GM23338 (cell line): ENCODE results near the gene ZBTB25. TPM values are rescaled to one million over a fixed set of nuclear protein-coding genes. Genes with fewer than 3 reads are reported as not detected.

Experiments
- EZH2phosphoT487 ChIP-seq: fragments of 200-600 bp; sonication (generic); IDR thresholded peaks from one replicate; pipeline ENCODE4 v1.8.1; 2018; ENCODE audit warnings: antibody characterized with exemption; ENCODE audit not compliant: unreplicated experiment
- JUNB ChIP-seq: IDR thresholded peaks from one replicate; pipeline ENCODE4 v1.6.1; 2016; ENCODE audit warnings: antibody characterized with exemption; ENCODE audit not compliant: unreplicated experiment
- NANOG ChIP-seq: IDR thresholded peaks from 2 replicates; pipeline ENCODE4 v1.6.1; 2016; ENCODE audit warnings: antibody characterized with exemption, borderline replicate concordance
- POLR2AphosphoS5 ChIP-seq: IDR thresholded peaks from 2 replicates; pipeline ENCODE4 v1.6.1; 2016; ENCODE audit warnings: antibody characterized with exemption, low read depth
- STAT1 ChIP-seq: IDR thresholded peaks from one replicate; pipeline ENCODE4 v1.6.1; 2016; ENCODE audit warnings: antibody characterized with exemption; ENCODE audit not compliant: unreplicated experiment
- ZNF114 ChIP-seq: fragments of 250-450 bp; sonication (Bioruptor Pico); IDR thresholded peaks from 2 replicates; pipeline ENCODE4 v1.5.0; 2020; ENCODE audit warnings: mild to moderate bottlenecking, moderate library complexity
- polyA plus RNA-seq: library from polyadenylated mRNA; unstranded; fragments of >200 nt; fragmentation: Nextera tagmentation; extraction: Ambion mirVana; gene quantifications from 2 replicates; pipeline ENCODE4 v1.2.1, GENCODE V29; 2016
- total RNA-seq: library from RNA; depleted of rRNA; stranded (reverse); fragments of >200 nt; shearing (Covaris generic); gene quantifications from 2 replicates; pipeline ENCODE4 v1.2.3, GENCODE V29; 2014
- TF ChIP-seq, protein P1 (sequence below): fragments of 250-450 bp; sonication (Bioruptor Pico); IDR thresholded peaks from 2 replicates; pipeline ENCODE4 v1.5.0; 2020; ENCODE audit warnings: mild to moderate bottlenecking, moderate library complexity
- TF ChIP-seq, protein P2 (sequence below): IDR thresholded peaks from one replicate; pipeline ENCODE4 v1.6.1; 2018; ENCODE audit warnings: antibody characterized with exemption; ENCODE audit not compliant: unreplicated experiment

The ZBTB25 gene
- total and polyA plus RNA-seq, 2 experiments from 2014 or later, result 5.8 to 8.0 TPM

DNA sequence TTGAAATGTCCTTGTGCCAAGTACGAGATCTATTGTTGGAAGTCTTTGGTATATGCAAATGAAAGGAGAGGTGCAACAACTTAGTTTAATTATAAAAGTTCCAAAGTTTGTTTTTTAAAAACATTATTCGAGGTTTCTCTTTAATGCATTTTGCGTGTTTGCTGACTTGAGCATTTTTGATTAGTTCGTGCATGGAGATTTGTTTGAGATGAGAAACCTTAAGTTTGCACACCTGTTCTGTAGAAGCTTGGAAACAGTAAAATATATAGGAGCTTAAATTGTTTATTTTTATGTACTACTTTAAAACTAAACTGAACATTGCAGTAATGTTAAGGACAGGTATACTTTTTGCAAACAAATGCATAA, 39.2 kb upstream of the ZBTB25 start (continued):
- TF ChIP-seq, protein P1, sequence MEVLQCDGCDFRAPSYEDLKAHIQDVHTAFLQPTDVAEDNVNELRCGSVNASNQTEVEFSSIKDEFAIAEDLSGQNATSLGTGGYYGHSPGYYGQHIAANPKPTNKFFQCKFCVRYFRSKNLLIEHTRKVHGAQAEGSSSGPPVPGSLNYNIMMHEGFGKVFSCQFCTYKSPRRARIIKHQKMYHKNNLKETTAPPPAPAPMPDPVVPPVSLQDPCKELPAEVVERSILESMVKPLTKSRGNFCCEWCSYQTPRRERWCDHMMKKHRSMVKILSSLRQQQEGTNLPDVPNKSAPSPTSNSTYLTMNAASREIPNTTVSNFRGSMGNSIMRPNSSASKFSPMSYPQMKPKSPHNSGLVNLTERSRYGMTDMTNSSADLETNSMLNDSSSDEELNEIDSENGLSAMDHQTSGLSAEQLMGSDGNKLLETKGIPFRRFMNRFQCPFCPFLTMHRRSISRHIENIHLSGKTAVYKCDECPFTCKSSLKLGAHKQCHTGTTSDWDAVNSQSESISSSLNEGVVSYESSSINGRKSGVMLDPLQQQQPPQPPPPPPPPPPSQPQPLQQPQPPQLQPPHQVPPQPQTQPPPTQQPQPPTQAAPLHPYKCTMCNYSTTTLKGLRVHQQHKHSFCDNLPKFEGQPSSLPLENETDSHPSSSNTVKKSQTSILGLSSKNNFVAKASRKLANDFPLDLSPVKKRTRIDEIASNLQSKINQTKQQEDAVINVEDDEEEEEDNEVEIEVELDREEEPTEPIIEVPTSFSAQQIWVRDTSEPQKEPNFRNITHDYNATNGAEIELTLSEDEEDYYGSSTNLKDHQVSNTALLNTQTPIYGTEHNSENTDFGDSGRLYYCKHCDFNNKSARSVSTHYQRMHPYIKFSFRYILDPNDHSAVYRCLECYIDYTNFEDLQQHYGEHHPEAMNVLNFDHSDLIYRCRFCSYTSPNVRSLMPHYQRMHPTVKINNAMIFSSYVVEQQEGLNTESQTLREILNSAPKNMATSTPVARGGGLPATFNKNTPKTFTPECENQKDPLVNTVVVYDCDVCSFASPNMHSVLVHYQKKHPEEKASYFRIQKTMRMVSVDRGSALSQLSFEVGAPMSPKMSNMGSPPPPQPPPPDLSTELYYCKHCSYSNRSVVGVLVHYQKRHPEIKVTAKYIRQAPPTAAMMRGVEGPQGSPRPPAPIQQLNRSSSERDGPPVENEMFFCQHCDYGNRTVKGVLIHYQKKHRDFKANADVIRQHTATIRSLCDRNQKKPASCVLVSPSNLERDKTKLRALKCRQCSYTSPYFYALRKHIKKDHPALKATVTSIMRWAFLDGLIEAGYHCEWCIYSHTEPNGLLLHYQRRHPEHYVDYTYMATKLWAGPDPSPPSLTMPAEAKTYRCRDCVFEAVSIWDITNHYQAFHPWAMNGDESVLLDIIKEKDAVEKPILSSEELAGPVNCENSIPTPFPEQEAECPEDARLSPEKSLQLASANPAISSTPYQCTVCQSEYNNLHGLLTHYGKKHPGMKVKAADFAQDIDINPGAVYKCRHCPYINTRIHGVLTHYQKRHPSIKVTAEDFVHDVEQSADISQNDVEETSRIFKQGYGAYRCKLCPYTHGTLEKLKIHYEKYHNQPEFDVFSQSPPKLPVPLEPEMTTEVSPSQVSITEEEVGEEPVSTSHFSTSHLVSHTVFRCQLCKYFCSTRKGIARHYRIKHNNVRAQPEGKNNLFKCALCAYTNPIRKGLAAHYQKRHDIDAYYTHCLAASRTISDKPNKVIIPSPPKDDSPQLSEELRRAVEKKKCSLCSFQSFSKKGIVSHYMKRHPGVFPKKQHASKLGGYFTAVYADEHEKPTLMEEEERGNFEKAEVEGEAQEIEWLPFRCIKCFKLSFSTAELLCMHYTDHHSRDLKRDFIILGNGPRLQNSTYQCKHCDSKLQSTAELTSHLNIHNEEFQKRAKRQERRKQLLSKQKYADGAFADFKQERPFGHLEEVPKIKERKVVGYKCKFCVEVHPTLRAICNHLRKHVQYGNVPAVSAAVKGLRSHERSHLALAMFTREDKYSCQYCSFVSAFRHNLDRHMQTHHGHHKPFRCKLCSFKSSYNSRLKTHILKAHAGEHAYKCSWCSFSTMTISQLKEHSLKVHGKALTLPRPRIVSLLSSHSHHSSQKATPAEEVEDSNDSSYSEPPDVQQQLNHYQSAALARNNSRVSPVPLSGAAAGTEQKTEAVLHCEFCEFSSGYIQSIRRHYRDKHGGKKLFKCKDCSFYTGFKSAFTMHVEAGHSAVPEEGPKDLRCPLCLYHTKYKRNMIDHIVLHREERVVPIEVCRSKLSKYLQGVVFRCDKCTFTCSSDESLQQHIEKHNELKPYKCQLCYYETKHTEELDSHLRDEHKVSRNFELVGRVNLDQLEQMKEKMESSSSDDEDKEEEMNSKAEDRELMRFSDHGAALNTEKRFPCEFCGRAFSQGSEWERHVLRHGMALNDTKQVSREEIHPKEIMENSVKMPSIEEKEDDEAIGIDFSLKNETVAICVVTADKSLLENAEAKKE (CRISPR knock-in tag), result no peak
- TF ChIP-seq STAT1, result no peak
- no peak for TF ChIP-seq NANOG
- TF ChIP-seq ZNF114 (CRISPR knock-in tag), result no peak
- no peak for TF ChIP-seq POLR2AphosphoS5
- no peak for TF ChIP-seq EZH2phosphoT487
- TF ChIP-seq JUNB, result no peak
- TF ChIP-seq, protein P2, sequence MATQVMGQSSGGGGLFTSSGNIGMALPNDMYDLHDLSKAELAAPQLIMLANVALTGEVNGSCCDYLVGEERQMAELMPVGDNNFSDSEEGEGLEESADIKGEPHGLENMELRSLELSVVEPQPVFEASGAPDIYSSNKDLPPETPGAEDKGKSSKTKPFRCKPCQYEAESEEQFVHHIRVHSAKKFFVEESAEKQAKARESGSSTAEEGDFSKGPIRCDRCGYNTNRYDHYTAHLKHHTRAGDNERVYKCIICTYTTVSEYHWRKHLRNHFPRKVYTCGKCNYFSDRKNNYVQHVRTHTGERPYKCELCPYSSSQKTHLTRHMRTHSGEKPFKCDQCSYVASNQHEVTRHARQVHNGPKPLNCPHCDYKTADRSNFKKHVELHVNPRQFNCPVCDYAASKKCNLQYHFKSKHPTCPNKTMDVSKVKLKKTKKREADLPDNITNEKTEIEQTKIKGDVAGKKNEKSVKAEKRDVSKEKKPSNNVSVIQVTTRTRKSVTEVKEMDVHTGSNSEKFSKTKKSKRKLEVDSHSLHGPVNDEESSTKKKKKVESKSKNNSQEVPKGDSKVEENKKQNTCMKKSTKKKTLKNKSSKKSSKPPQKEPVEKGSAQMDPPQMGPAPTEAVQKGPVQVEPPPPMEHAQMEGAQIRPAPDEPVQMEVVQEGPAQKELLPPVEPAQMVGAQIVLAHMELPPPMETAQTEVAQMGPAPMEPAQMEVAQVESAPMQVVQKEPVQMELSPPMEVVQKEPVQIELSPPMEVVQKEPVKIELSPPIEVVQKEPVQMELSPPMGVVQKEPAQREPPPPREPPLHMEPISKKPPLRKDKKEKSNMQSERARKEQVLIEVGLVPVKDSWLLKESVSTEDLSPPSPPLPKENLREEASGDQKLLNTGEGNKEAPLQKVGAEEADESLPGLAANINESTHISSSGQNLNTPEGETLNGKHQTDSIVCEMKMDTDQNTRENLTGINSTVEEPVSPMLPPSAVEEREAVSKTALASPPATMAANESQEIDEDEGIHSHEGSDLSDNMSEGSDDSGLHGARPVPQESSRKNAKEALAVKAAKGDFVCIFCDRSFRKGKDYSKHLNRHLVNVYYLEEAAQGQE, result no peak
